PC-3 (cell line): ENCODE measurements around the gene ELL2. TPM values are rescaled to one million over a fixed set of nuclear protein-coding genes. Genes with fewer than 3 reads are reported as not detected.

Experiments used
- ATAC-seq: fragments of 200-7000 bp; cut with Tn5 transposase; 2 replicates; pipeline ENCODE4 v1.9.1; 2020; ENCODE audit warnings: mild to moderate bottlenecking, moderate library complexity
- BruUV-seq: library from RNA; stranded (reverse); fragments of 400-500 nt; replicated peaks from 2 replicates; lab custom pipeline; 2021; lab: Mats Ljungman, UMichigan
- CTCF ChIA-PET: fragments of 300-600 bp; sonication (Branson Sonifier 250); formaldehyde crosslinking; loops from one replicate; lab custom pipeline; 2022; ENCODE audit warnings: antibody characterized with exemption; lab: Charles Lee
- POLR2A ChIA-PET: fragments of 300-600 bp; sonication (Branson Sonifier 250); formaldehyde crosslinking; loops from one replicate; lab custom pipeline; 2022; ENCODE audit warnings: antibody characterized with exemption; ENCODE audit not compliant: unreplicated experiment; lab: Charles Lee
- DNase-seq: peaks from one replicate; pipeline ENCODE4 v3.0.0-alpha.2; 2015
- H2AFZ ChIP-seq: fragments of 300-600 bp; sonication (generic); 2 replicates; pipeline ENCODE4 v1.6.0; 2016; ENCODE audit warnings: antibody characterized with exemption, low read length
- H3F3A ChIP-seq: fragments of 300-600 bp; sonication (generic); one replicate; pipeline ENCODE4 v1.6.0; 2017; ENCODE audit warnings: antibody characterized with exemption, low read length, control low read depth, mild to moderate bottlenecking; ENCODE audit not compliant: unreplicated experiment
- H3K27ac ChIP-seq: fragments of 300-600 bp; sonication (generic); 2 replicates; pipeline ENCODE4 v1.5.1; 2016; ENCODE audit warnings: mild to moderate bottlenecking, low read length
- H3K27me3 ChIP-seq: fragments of 300-600 bp; sonication (generic); 2 replicates; pipeline ENCODE4 v1.6.1; 2016; ENCODE audit warnings: low read length, mixed read lengths
- H3K36me3 ChIP-seq: fragments of 300-600 bp; sonication (generic); 2 replicates; pipeline ENCODE4 v1.6.1; 2016; ENCODE audit warnings: low read depth, mixed run types, low read length, mixed read lengths
- H3K4me1 ChIP-seq: fragments of 300-600 bp; sonication (generic); 2 replicates; pipeline ENCODE4 v1.5.1; 2016; ENCODE audit warnings: low read length; ENCODE audit not compliant: insufficient read depth
- H3K4me2 ChIP-seq: fragments of 300-600 bp; sonication (generic); 2 replicates; pipeline ENCODE4 v1.6.0; 2016; ENCODE audit warnings: low read length
- H3K4me3 ChIP-seq: fragments of 300-600 bp; sonication (generic); 2 replicates; pipeline ENCODE4 v1.5.1; 2016; ENCODE audit warnings: mild to moderate bottlenecking, low read length, mixed read lengths
- H3K79me2 ChIP-seq: fragments of 300-600 bp; sonication (generic); 2 replicates; pipeline ENCODE4 v1.6.1; 2017; ENCODE audit warnings: low read length, mixed read lengths
- H3K9ac ChIP-seq: fragments of 300-600 bp; sonication (generic); 2 replicates; pipeline ENCODE4 v1.6.0; 2016; ENCODE audit warnings: mild to moderate bottlenecking, low read length
- H3K9me2 ChIP-seq: fragments of 300-600 bp; sonication (generic); replicated peaks from 2 replicates; pipeline ENCODE4 v1.6.1; 2016; ENCODE audit warnings: mixed run types, low read length, mixed read lengths
- H3K9me3 ChIP-seq: fragments of 300-600 bp; sonication (generic); 2 replicates; pipeline ENCODE4 v1.6.1; 2016; ENCODE audit warnings: low read length, mixed read lengths
- H4K20me1 ChIP-seq: fragments of 300-600 bp; sonication (generic); 2 replicates; pipeline ENCODE4 v1.6.1; 2016; ENCODE audit warnings: low read length, mixed read lengths
- EZH2 ChIP-seq: fragments of 300-600 bp; sonication (generic); IDR thresholded peaks from one replicate; pipeline ENCODE4 v1.6.1; 2017; ENCODE audit warnings: antibody characterized with exemption, mild to moderate bottlenecking, low read length; ENCODE audit not compliant: unreplicated experiment
- EZH2phosphoT487 ChIP-seq: fragments of 300-600 bp; sonication (generic); IDR thresholded peaks from 2 replicates; pipeline ENCODE4 v1.6.1; 2018; ENCODE audit warnings: mild to moderate bottlenecking, antibody characterized with exemption, low read length, borderline replicate concordance
- intact Hi-C: fragments of 100-400 bp; cut with micrococcal nuclease; formaldehyde crosslinking; loops from 2 replicates; pipeline ENCODE4 v1.9.0; 2023
- total RNA-seq: library from RNA; depleted of rRNA; stranded (reverse); fragments of >200 nt; gene quantifications from 2 replicates; pipeline ENCODE4 v1.2.3, GENCODE V29; 2014
- TF ChIP-seq, protein P1 (sequence below): fragments of 300-600 bp; sonication (generic); conservative IDR thresholded peaks from 2 replicates; pipeline ENCODE4 v1.5.1; 2017; ENCODE audit warnings: antibody characterized with exemption, low read depth, mild to moderate bottlenecking, low read length

ELL2 gene
- total RNA-seq, 1 experiment from 2014 or later, result 72.2 TPM

GRCh38 chr5:95858023-95858461, 103.6 kb downstream of the ELL2 start:
- CTCF ChIA-PET, result no interaction called here

GRCh38 chr5:95857185-95857945, 104.3 kb downstream of the ELL2 start:
- Histone ChIP-seq H3K9ac (no peak overlapping the region), H2AFZ (no peak overlapping the region), H3K36me3 (no peaks in the 10 kb centered on the region), H3K9me3 (no peaks in the 10 kb centered on the region), H4K20me1 (no peaks in the 10 kb centered on the region), H3F3A (peaks cover 11% of the 10 kb centered on the region), H3K27ac (no peak overlapping the region), H3K9me2 (no peaks in the 10 kb centered on the region), H3K4me1 (peaks cover 37% of the 10 kb centered on the region), H3K4me2 (no peak overlapping the region), H3K27me3 (no peaks in the 10 kb centered on the region), H3K79me2 (no peaks in the 10 kb centered on the region), H3K4me3 (no peak overlapping the region)
- intact Hi-C loops, result loop anchor here (5.0 kb wide), 1 partner anchor 400 kb away; no protein-coding TSS in a partner anchor
- TF ChIP-seq, protein P1, sequence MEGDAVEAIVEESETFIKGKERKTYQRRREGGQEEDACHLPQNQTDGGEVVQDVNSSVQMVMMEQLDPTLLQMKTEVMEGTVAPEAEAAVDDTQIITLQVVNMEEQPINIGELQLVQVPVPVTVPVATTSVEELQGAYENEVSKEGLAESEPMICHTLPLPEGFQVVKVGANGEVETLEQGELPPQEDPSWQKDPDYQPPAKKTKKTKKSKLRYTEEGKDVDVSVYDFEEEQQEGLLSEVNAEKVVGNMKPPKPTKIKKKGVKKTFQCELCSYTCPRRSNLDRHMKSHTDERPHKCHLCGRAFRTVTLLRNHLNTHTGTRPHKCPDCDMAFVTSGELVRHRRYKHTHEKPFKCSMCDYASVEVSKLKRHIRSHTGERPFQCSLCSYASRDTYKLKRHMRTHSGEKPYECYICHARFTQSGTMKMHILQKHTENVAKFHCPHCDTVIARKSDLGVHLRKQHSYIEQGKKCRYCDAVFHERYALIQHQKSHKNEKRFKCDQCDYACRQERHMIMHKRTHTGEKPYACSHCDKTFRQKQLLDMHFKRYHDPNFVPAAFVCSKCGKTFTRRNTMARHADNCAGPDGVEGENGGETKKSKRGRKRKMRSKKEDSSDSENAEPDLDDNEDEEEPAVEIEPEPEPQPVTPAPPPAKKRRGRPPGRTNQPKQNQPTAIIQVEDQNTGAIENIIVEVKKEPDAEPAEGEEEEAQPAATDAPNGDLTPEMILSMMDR, result no peak
- TF ChIP-seq EZH2 (no peak), EZH2phosphoT487 (no peak)
- CTCF ChIA-PET, result no interaction called here
- ATAC-seq (no peak), DNase-seq (no peak)
- POLR2A ChIA-PET, result no interaction called here
- no TSS peak for BruUV-seq

More at GRCh38 chr5:95858023-95858461, 103.6 kb downstream of the ELL2 start:
- POLR2A ChIA-PET, result no interaction called here
- Histone ChIP-seq H3K4me2 (peak overlapping the region; percentile 67), H3K9me3 (no peaks in the 10 kb centered on the region), H2AFZ (no peak overlapping the region), H3F3A (peaks cover 12% of the 10 kb centered on the region), H3K36me3 (no peaks in the 10 kb centered on the region), H3K4me3 (no peak overlapping the region), H4K20me1 (no peaks in the 10 kb centered on the region), H3K79me2 (no peaks in the 10 kb centered on the region), H3K9me2 (no peaks in the 10 kb centered on the region), H3K9ac (peak overlapping the region; percentile 29), H3K4me1 (peaks cover 44% of the 10 kb centered on the region), H3K27me3 (no peaks in the 10 kb centered on the region), H3K27ac (peak overlapping the region; percentile 99)
- ATAC-seq (no peak), DNase-seq (no peak)
- BruUV-seq, result no TSS peak
- intact Hi-C loops, result loop anchor here (2.0 to 5.0 kb wide), 2 partner anchors 237 to 399 kb away; no protein-coding TSS in a partner anchor
- TF ChIP-seq EZH2 (no peak), EZH2phosphoT487 (no peak)
- TF ChIP-seq, protein P1, result no peak

- Histone ChIP-seq H3K9me2 (no peaks in the 10 kb centered on the region), H4K20me1 (no peaks in the 10 kb centered on the region), H3K4me3 (no peak overlapping the region), H2AFZ (no peak overlapping the region), H3K9me3 (no peaks in the 10 kb centered on the region), H3K4me2 (no peak overlapping the region), H3F3A (peaks cover 3% of the 10 kb centered on the region), H3K27me3 (no peaks in the 10 kb centered on the region), H3K27ac (no peak overlapping the region), H3K79me2 (no peaks in the 10 kb centered on the region), H3K36me3 (no peaks in the 10 kb centered on the region), H3K4me1 (peaks cover 29% of the 10 kb centered on the region), H3K9ac (no peak overlapping the region)
- TF ChIP-seq EZH2phosphoT487, result no peak
- no peak for TF ChIP-seq EZH2
- TF ChIP-seq, protein P1, result no peak
- BruUV-seq, result no TSS peak
- DNase-seq (no peak), ATAC-seq (no peak)
- POLR2A ChIA-PET, result no interaction called here
- CTCF ChIA-PET, result interaction anchor here (0.7 kb wide), 1 partner anchor 745 kb away, joined by 6 read pairs; no protein-coding TSS in a partner anchor
- intact Hi-C loops, result loop anchor here (5.0 kb wide), 1 partner anchor 401 kb away; no protein-coding TSS in a partner anchor
These were observed 105.1 kb downstream of the ELL2 start for GRCh38 chr5:95856501-95856981.
